IPS-18c (cell line): ENCODE data around the gene BABAM2.
"Not testable (repeated sequence)": the region's sequence is repeated elsewhere in the genome, so short reads cannot be mapped to it uniquely, and the experiment has no call there.

Experiments used
- H3K4me3 ChIP-seq: 2 replicates; pipeline ENCODE4 v1.7.0; 2013; ENCODE audit warnings: low read depth, mild to moderate bottlenecking, low read length, moderate library complexity; ENCODE audit not compliant: insufficient read depth
- H3K9me3 ChIP-seq: one replicate; pipeline ENCODE4 v1.6.1; 2013; ENCODE audit warnings: mild to moderate bottlenecking, low read length, moderate library complexity; ENCODE audit not compliant: control insufficient read depth, insufficient read depth

The BABAM2 gene

GRCh38 chr2:28093768-28094167 lies 203.2 kb downstream of the BABAM2 start:
- Histone ChIP-seq H3K4me3 (no peak overlapping the region), H3K9me3 (no peaks in the 10 kb centered on the region)

- no peaks in the 10 kb centered on the region for H3K9me3 ChIP-seq
- no peak overlapping the region for H3K4me3 ChIP-seq
These were observed 204.2 kb downstream of the BABAM2 start for GRCh38 chr2:28094739-28095138.

GRCh38 chr2:28095622-28096021 lies 205.1 kb downstream of the BABAM2 start:
- no peak overlapping the region for H3K4me3 ChIP-seq
- H3K9me3 ChIP-seq: no peaks in the 10 kb centered on the region

GRCh38 chr2:28096421-28096820 lies 205.9 kb downstream of the BABAM2 start:
- Histone ChIP-seq H3K9me3 (no peaks in the 10 kb centered on the region), H3K4me3 (no peak overlapping the region)

- Histone ChIP-seq H3K4me3 (no peak overlapping the region), H3K9me3 (no peaks in the 10 kb centered on the region)
These were observed 208.1 kb downstream of the BABAM2 start for GRCh38 chr2:28098501-28099225.

- H3K4me3 ChIP-seq: no peak overlapping the region
These were observed 210.6 kb downstream of the BABAM2 start for GRCh38 chr2:28101123-28101522.

GRCh38 chr2:28101892-28102291 lies 211.4 kb downstream of the BABAM2 start:
- Histone ChIP-seq H3K9me3 (no peaks in the 10 kb centered on the region), H3K4me3 (no peak overlapping the region)

More at GRCh38 chr2:28101123-28101522, 210.6 kb downstream of the BABAM2 start:
- H3K9me3 ChIP-seq: no peaks in the 10 kb centered on the region

- H3K9me3 ChIP-seq: no peaks in the 10 kb centered on the region
- no peak overlapping the region for H3K4me3 ChIP-seq
These were observed 211.9 kb downstream of the BABAM2 start for GRCh38 chr2:28102455-28102874.

GRCh38 chr2:28103611-28104010 lies 213.1 kb downstream of the BABAM2 start:
- H3K4me3 ChIP-seq: no peak overlapping the region
- no peaks in the 10 kb centered on the region for H3K9me3 ChIP-seq

GRCh38 chr2:28108143-28108542 lies 217.6 kb downstream of the BABAM2 start:
- H3K4me3 ChIP-seq: no peak overlapping the region

GRCh38 chr2:28113771-28114170 lies 223.2 kb downstream of the BABAM2 start:
- H3K9me3 ChIP-seq, H3K4me3 ChIP-seq: not testable (repeated sequence)

More at GRCh38 chr2:28108143-28108542, 217.6 kb downstream of the BABAM2 start:
- no peaks in the 10 kb centered on the region for H3K9me3 ChIP-seq

- Histone ChIP-seq H3K9me3 (peaks cover 2% of the 10 kb centered on the region), H3K4me3 (no peak overlapping the region)
These were observed 226.6 kb downstream of the BABAM2 start for GRCh38 chr2:28117104-28117596.

GRCh38 chr2:28119631-28120030 lies 229.1 kb downstream of the BABAM2 start:
- peaks cover 2% of the 10 kb centered on the region for H3K9me3 ChIP-seq
- H3K4me3 ChIP-seq: no peak overlapping the region

GRCh38 chr2:28128281-28128950 lies 237.9 kb downstream of the BABAM2 start:
- Histone ChIP-seq H3K4me3 (no peak overlapping the region), H3K9me3 (no peaks in the 10 kb centered on the region)

- H3K4me3 ChIP-seq: no peak overlapping the region
These were observed 239.6 kb downstream of the BABAM2 start for GRCh38 chr2:28129955-28130695.

GRCh38 chr2:28133778-28134177 lies 243.2 kb downstream of the BABAM2 start:
- Histone ChIP-seq H3K4me3 (no peak overlapping the region), H3K9me3 (no peaks in the 10 kb centered on the region)

More at GRCh38 chr2:28129955-28130695, 239.6 kb downstream of the BABAM2 start:
- H3K9me3 ChIP-seq: no peaks in the 10 kb centered on the region

- Histone ChIP-seq H3K9me3 (no peaks in the 10 kb centered on the region), H3K4me3 (no peak overlapping the region)
These were observed 243.8 kb downstream of the BABAM2 start for GRCh38 chr2:28134262-28134812.
